ENCODE results near the gene AQP5. TPM values are rescaled to one million over a fixed set of nuclear protein-coding genes. Genes with fewer than 3 reads are reported as not detected.
A peak's percentile ranks its signal among the peaks of the same experiment; 100 is the strongest.

The AQP5 gene
- total RNA-seq, 4 donors from 2014 or later, result not detected

DNA sequence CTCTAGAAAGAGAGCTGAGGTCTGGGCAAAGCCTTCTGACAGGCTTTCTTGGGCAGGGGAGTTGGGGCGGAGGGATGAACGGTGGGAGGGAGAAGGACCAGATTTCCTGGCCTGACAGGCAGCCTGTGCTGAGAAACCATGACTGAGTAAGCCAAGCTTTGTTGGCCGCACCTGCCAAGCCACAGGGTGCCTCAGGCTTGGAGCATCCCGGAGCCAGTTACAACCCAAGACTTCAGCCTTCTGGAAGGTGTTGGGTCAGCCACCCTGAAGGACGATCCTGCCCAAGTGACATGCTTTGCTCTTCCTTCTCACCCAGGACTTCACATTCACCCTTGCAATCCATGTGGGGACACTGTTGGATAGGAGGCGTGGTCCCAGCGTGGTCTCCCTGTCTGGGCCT lies 32.1 kb upstream of the AQP5 start:
- H3K27ac ChIP-seq, result no peak overlapping the region
- no peaks in the 10 kb centered on the region for H3K27me3 ChIP-seq
- no peaks in the 10 kb centered on the region for H3K36me3 ChIP-seq
- no peaks in the 10 kb centered on the region for H3K9me3 ChIP-seq
- H3K4me3 ChIP-seq, result no peak overlapping the region
- DNase-seq, result peak in 1 of 3 donors; percentile 36
- TF ChIP-seq, protein P1, sequence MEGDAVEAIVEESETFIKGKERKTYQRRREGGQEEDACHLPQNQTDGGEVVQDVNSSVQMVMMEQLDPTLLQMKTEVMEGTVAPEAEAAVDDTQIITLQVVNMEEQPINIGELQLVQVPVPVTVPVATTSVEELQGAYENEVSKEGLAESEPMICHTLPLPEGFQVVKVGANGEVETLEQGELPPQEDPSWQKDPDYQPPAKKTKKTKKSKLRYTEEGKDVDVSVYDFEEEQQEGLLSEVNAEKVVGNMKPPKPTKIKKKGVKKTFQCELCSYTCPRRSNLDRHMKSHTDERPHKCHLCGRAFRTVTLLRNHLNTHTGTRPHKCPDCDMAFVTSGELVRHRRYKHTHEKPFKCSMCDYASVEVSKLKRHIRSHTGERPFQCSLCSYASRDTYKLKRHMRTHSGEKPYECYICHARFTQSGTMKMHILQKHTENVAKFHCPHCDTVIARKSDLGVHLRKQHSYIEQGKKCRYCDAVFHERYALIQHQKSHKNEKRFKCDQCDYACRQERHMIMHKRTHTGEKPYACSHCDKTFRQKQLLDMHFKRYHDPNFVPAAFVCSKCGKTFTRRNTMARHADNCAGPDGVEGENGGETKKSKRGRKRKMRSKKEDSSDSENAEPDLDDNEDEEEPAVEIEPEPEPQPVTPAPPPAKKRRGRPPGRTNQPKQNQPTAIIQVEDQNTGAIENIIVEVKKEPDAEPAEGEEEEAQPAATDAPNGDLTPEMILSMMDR (IDR thresholded peaks at IDR 0.05), result no peak
- TF ChIP-seq POLR2A (IDR thresholded peaks at IDR 0.05), result no peak
- no peaks in the 10 kb centered on the region for H3K4me1 ChIP-seq

DNA sequence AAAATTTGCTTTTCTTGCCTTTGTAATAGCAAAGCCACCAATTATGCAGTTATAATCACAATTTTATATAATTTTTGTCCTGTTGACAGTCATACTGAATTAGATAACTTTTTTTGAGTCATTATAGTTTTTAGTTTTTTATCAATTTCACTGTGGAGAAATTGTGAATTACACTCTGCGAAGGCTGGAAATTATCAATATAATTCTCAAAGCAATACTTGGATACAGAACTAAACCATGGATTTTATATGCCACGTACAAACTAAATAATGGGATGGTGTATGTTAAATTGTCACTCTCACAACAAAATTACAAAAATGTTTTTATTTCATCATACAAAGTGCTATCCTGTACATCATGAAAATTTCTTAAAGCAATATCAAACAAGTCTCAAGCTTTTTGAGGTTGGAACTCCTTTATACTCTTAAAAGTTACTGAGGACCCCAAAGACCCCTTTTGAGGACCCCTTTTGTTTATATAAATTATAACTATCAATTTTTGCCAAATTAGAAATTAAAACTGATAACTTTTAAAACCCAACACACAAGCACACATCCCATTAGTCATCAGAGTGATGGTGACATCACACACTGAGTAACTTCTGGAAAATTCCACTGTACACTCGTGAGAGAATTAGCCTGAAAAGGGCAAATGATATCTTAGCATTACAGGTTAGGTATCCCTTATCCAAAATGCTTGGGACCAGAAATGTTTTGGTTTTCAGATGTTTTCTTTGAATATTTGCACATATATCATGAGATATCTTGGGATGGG lies 31.0 kb upstream of the AQP5 start:
- H3K27ac ChIP-seq, result no peak overlapping the region
- H3K36me3 ChIP-seq, result no peaks in the 10 kb centered on the region
- no peak overlapping the region for H3K4me3 ChIP-seq
- DNase-seq, result no peak
- TF ChIP-seq, protein P1 (IDR thresholded peaks at IDR 0.05), result peak in 1 of 6 experiments; percentile 52
- TF ChIP-seq POLR2A (IDR thresholded peaks at IDR 0.05), result no peak
- no peaks in the 10 kb centered on the region for H3K9me3 ChIP-seq
- H3K27me3 ChIP-seq, result no peaks in the 10 kb centered on the region
- no peaks in the 10 kb centered on the region for H3K4me1 ChIP-seq

DNA sequence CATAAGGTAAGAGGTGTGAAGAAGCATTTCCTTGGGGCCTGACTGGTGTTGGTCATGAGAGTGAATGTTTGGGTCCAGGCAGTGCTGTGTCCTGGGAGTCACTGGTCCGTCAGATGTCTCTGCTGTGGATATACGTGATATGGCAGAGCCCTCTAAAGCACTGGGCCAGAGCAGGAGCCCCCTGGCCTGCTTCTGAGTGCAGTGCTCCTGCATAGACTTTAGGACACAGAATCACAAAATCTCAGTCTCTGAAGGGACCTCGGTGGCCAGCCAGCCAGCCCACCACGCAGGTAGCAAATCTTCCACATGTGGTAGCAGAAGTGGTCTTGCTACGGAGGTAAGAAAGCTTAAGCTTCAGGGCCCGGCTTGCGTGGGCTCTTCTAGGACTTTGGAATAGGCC lies 29.6 kb upstream of the AQP5 start:
- Histone ChIP-seq H3K36me3 (no peaks in the 10 kb centered on the region), H3K4me3 (no peak overlapping the region), H3K27ac (no peak overlapping the region), H3K4me1 (no peaks in the 10 kb centered on the region), H3K27me3 (no peaks in the 10 kb centered on the region), H3K9me3 (no peaks in the 10 kb centered on the region)
- TF ChIP-seq POLR2A (IDR thresholded peaks at IDR 0.05), result no peak
- TF ChIP-seq, protein P1 (IDR thresholded peaks at IDR 0.05), result no peak
- DNase-seq, result no peak

DNA sequence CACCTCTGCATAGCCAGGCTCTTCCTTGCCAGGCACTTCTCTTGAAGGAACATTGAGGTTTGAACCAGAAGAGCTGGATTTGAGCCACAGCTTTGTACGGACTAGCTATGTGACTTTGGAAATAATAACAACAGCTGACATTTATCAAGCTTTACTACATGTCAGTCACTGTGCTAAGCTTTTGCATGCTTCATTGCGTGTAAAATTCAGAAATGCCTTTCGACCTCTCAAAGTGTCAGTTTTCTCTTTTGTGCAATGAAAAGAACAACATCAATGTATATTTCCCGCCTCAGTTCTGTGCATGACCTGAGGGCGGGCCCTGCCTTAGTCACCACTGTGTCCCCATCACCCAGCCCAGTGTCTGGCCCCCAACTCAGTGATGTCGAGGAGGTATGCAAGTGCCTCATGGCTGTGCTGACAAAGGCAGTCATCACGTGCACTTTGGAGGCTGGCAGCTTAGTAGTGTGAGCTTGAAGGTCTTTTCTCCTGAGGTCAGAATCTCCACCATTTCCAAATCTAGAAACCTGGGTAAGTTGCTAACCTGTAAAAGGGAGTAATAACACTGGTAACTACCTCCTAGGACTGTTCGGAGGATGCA lies 29.0 kb upstream of the AQP5 start:
- Histone ChIP-seq H3K27me3 (no peaks in the 10 kb centered on the region), H3K36me3 (no peaks in the 10 kb centered on the region), H3K4me1 (no peaks in the 10 kb centered on the region), H3K9me3 (no peaks in the 10 kb centered on the region), H3K27ac (no peak overlapping the region), H3K4me3 (no peak overlapping the region)
- DNase-seq, result peak in 1 of 3 donors; percentile 10
- TF ChIP-seq POLR2A (IDR thresholded peaks at IDR 0.05), result no peak
- TF ChIP-seq, protein P1 (IDR thresholded peaks at IDR 0.05), result no peak

DNA sequence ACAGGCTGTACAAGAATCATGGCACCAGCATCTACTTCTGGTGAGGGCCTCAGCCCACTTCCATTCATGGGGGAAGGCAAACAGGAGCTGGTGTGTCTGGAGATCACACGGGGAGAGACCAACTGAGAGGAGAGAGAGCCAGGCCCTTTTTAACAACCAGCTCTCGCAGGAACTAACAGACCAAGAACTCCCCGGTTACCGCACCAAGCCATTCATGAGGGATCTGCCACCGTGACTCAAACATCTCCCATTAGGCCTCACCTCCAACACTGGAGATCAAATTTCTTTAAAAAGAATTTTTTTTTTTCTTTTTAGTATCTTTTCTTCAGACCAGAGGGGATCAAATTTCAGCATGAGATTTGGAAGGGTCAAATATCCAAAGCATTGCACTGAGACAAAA lies 27.9 kb upstream of the AQP5 start:
- TF ChIP-seq, protein P1 (IDR thresholded peaks at IDR 0.05), result no peak
- no peak for TF ChIP-seq POLR2A (IDR thresholded peaks at IDR 0.05)
- Histone ChIP-seq H3K36me3 (no peaks in the 10 kb centered on the region), H3K4me1 (no peaks in the 10 kb centered on the region), H3K9me3 (no peaks in the 10 kb centered on the region), H3K4me3 (no peak overlapping the region), H3K27me3 (no peaks in the 10 kb centered on the region), H3K27ac (no peak overlapping the region)
- no peak for DNase-seq
